ENCODE results near the gene CAMK4. TPM values are rescaled to one million over a fixed set of nuclear protein-coding genes. Genes with fewer than 3 reads are reported as not detected.

Gene CAMK4
- total RNA-seq, 1 experiment from 2014 or later = 23.3 TPM

DNA sequence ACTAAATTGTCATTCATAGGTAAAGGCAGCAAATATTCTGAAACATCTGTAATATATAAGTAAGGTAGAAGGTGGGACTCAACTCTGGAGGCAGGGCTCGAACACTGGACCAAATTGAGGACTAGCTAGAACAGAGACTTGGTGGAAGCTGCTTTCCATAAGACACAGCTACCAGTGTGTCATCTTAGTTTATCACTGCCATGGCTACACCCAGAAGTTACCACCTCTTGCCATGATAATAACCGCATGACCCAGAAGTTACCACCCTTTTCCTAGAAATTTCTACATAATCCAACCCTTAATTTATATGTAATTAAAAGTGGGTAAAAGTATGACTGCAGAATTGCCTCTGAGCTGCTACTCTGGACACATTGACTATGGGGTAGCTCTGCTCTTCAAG lies 188.4 kb downstream of the CAMK4 start:
- BruUV-seq (replicated peaks) = no TSS peak
- H3K27ac Mint-ChIP-seq (ENCODE audit: unreplicated experiment) = no peak overlapping the region

GRCh38 chr5:111415053-111415452 lies 190.9 kb downstream of the CAMK4 start:
- TF ChIP-seq, protein P1, sequence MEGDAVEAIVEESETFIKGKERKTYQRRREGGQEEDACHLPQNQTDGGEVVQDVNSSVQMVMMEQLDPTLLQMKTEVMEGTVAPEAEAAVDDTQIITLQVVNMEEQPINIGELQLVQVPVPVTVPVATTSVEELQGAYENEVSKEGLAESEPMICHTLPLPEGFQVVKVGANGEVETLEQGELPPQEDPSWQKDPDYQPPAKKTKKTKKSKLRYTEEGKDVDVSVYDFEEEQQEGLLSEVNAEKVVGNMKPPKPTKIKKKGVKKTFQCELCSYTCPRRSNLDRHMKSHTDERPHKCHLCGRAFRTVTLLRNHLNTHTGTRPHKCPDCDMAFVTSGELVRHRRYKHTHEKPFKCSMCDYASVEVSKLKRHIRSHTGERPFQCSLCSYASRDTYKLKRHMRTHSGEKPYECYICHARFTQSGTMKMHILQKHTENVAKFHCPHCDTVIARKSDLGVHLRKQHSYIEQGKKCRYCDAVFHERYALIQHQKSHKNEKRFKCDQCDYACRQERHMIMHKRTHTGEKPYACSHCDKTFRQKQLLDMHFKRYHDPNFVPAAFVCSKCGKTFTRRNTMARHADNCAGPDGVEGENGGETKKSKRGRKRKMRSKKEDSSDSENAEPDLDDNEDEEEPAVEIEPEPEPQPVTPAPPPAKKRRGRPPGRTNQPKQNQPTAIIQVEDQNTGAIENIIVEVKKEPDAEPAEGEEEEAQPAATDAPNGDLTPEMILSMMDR (IDR thresholded peaks at IDR 0.05; ENCODE audit: unreplicated experiment) = no peak
- Mint-ChIP-seq H3K4me3 (ENCODE audit: low read depth, unreplicated experiment) (no peak overlapping the region), H3K27me3 (ENCODE audit: unreplicated experiment) (no peaks in the 10 kb centered on the region), H3K9me3 (ENCODE audit: low read depth, unreplicated experiment) (no peaks in the 10 kb centered on the region), H3K27ac (ENCODE audit: unreplicated experiment) (no peak overlapping the region), H3K4me1 (ENCODE audit: low read depth, unreplicated experiment) (no peaks in the 10 kb centered on the region), H3K36me3 (ENCODE audit: insufficient read depth, unreplicated experiment) (no peaks in the 10 kb centered on the region)
- no TSS peak for BruUV-seq (replicated peaks)
- DNase-seq = no peak
- CTCF ChIA-PET = no interaction called here
- intact Hi-C loops (cut with micrococcal nuclease; ENCODE audit: unreplicated experiment) = no loop called here

More for the DNA sequence above, 188.4 kb downstream of the CAMK4 start:
- peaks cover 2% of the 10 kb centered on the region for H3K9me3 Mint-ChIP-seq (ENCODE audit: low read depth, unreplicated experiment)
- intact Hi-C loops (cut with micrococcal nuclease; ENCODE audit: unreplicated experiment) = no loop called here
- H3K36me3 Mint-ChIP-seq (ENCODE audit: insufficient read depth, unreplicated experiment) = no peaks in the 10 kb centered on the region
- TF ChIP-seq, protein P1 (IDR thresholded peaks at IDR 0.05; ENCODE audit: unreplicated experiment) = no peak
- H3K4me3 Mint-ChIP-seq (ENCODE audit: low read depth, unreplicated experiment) = no peak overlapping the region
- no peak for DNase-seq
- CTCF ChIA-PET = interaction anchor here (0.6 kb wide), 1 partner anchor 48 kb away, joined by 11 read pairs; no protein-coding TSS in a partner anchor
- no peaks in the 10 kb centered on the region for H3K4me1 Mint-ChIP-seq (ENCODE audit: low read depth, unreplicated experiment)
- no peaks in the 10 kb centered on the region for H3K27me3 Mint-ChIP-seq (ENCODE audit: unreplicated experiment)

- BruUV-seq (replicated peaks) = no TSS peak
- CTCF ChIA-PET = no interaction called here
- DNase-seq = no peak
- Mint-ChIP-seq H3K4me3 (ENCODE audit: low read depth, unreplicated experiment) (no peak overlapping the region), H3K9me3 (ENCODE audit: low read depth, unreplicated experiment) (no peaks in the 10 kb centered on the region), H3K27ac (ENCODE audit: unreplicated experiment) (no peak overlapping the region), H3K27me3 (ENCODE audit: unreplicated experiment) (no peaks in the 10 kb centered on the region), H3K36me3 (ENCODE audit: insufficient read depth, unreplicated experiment) (no peaks in the 10 kb centered on the region), H3K4me1 (ENCODE audit: low read depth, unreplicated experiment) (no peaks in the 10 kb centered on the region)
- TF ChIP-seq, protein P1 (IDR thresholded peaks at IDR 0.05; ENCODE audit: unreplicated experiment) = no peak
- intact Hi-C loops (cut with micrococcal nuclease; ENCODE audit: unreplicated experiment) = no loop called here
Measured at GRCh38 chr5:111422245-111422644, 198.1 kb downstream of the CAMK4 start.

GRCh38 chr5:111422747-111423720 lies 198.8 kb downstream of the CAMK4 start:
- intact Hi-C loops (cut with micrococcal nuclease; ENCODE audit: unreplicated experiment) = no loop called here
- Mint-ChIP-seq H3K27me3 (ENCODE audit: unreplicated experiment) (no peaks in the 10 kb centered on the region), H3K27ac (ENCODE audit: unreplicated experiment) (no peak overlapping the region)

More at GRCh38 chr5:111422747-111423720, 198.8 kb downstream of the CAMK4 start:
- TF ChIP-seq, protein P1 (IDR thresholded peaks at IDR 0.05; ENCODE audit: unreplicated experiment) = no peak
- H3K36me3 Mint-ChIP-seq (ENCODE audit: insufficient read depth, unreplicated experiment) = no peaks in the 10 kb centered on the region
- no peaks in the 10 kb centered on the region for H3K4me1 Mint-ChIP-seq (ENCODE audit: low read depth, unreplicated experiment)
- CTCF ChIA-PET = no interaction called here
- BruUV-seq (replicated peaks) = no TSS peak
- no peaks in the 10 kb centered on the region for H3K9me3 Mint-ChIP-seq (ENCODE audit: low read depth, unreplicated experiment)
- DNase-seq = no peak
- H3K4me3 Mint-ChIP-seq (ENCODE audit: low read depth, unreplicated experiment) = no peak overlapping the region
